Gastrocnemius medialis (tissue), 4 donors: Measurements from ENCODE around the gene DIP2C.

Source experiments
- CTCF ChIP-seq, 5 experiments: fragments of 450-650 bp in 3 of 5; fragments of 200-600 bp in 2 of 5; sonication (generic) in 2 of 5; IDR thresholded peaks in 4 of 5; conservative IDR thresholded peaks in 1 of 5; 1 replicate in 4 of 5; 2 replicates in 1 of 5; pipeline ENCODE4 v1.5.1; 2016 to 2019; ENCODE audit warnings: antibody characterized with exemption in 5 of 5, mild to moderate bottlenecking in 3 of 5, moderate library complexity in 3 of 5
- POLR2A ChIP-seq, 2 donors: fragments of 450-650 bp; IDR thresholded peaks; one replicate each; pipeline ENCODE4 v1.6.1; 2017; ENCODE audit warnings: antibody characterized with exemption in 2 of 2, mild to moderate bottlenecking in 2 of 2, moderate library complexity in 2 of 2

GRCh38 chr10:686155-686931 lies 3.1 kb downstream of the DIP2C start:
- TF ChIP-seq CTCF (IDR thresholded peaks at IDR 0.05 in 4 of 5, conservative IDR thresholded peaks at IDR 0.05 in 1 of 5) = no peak
- no peak for TF ChIP-seq POLR2A (IDR thresholded peaks at IDR 0.05)
